ENCODE data around the gene CACNA1D.

GRCh38 chr3:53805463-53806159 is 311.2 kb downstream of the CACNA1D start:
- TF ChIP-seq POLR2AphosphoS5 (IDR thresholded peaks at IDR 0.05; ENCODE audit: low read depth, low read length), result no peak
- no peak for TF ChIP-seq CTCF (IDR thresholded peaks at IDR 0.05 in 2 of 3, conservative IDR thresholded peaks at IDR 0.05 in 1 of 3; ENCODE audit: borderline replicate concordance in 1 of 3, insufficient read depth in 1 of 3, low read depth in 2 of 3, low read length in 2 of 3)

Measured in HCT116 (cell line).